ENCODE data around the gene RPTOR. TPM values are rescaled to one million over a fixed set of nuclear protein-coding genes. Genes with fewer than 3 reads are reported as not detected.

Gene RPTOR
- polyA plus RNA-seq, 1 donor from 2014 or later = 8.0 TPM

- H3K9me2 ChIP-seq (ENCODE audit: insufficient read depth, low read length) = no peaks in the 10 kb centered on the region
- no peak overlapping the region for H3K9ac ChIP-seq (ENCODE audit: low read length)
- no peaks in the 10 kb centered on the region for H3K36me3 ChIP-seq (ENCODE audit: insufficient read depth, low read length)
- H3K27ac ChIP-seq (ENCODE audit: low read length) = no peak overlapping the region
- H2AFZ ChIP-seq (ENCODE audit: low read depth, low read length) = no peak overlapping the region
- H3F3A ChIP-seq (ENCODE audit: insufficient read depth, low read length, poor library complexity, severe bottlenecking) = no peaks in the 10 kb centered on the region
- H3K4me3 ChIP-seq (ENCODE audit: low read length) = no peak overlapping the region
- H3K79me2 ChIP-seq (replicated peaks; ENCODE audit: insufficient read depth, low read length) = no peaks in the 10 kb centered on the region
- no peaks in the 10 kb centered on the region for H3K9me3 ChIP-seq (ENCODE audit: low read length)
- no peak overlapping the region for H3K4me2 ChIP-seq (ENCODE audit: low read length)
- no peaks in the 10 kb centered on the region for H4K20me1 ChIP-seq (ENCODE audit: insufficient read depth)
- no peak for TF ChIP-seq EP300 (conservative IDR thresholded peaks at IDR 0.05; ENCODE audit: poor library complexity, severe bottlenecking)
- TF ChIP-seq POLR2AphosphoS5 (IDR thresholded peaks at IDR 0.05) = no peak
- no peak for TF ChIP-seq MXI1 (conservative IDR thresholded peaks at IDR 0.05; ENCODE audit: poor library complexity, severe bottlenecking)
- no peak for TF ChIP-seq REST (IDR thresholded peaks at IDR 0.05; ENCODE audit: borderline replicate concordance)
- TF ChIP-seq CTCF (IDR thresholded peaks at IDR 0.05; ENCODE audit: poor library complexity, severe bottlenecking) = no peak
- TF ChIP-seq TAF1 (IDR thresholded peaks at IDR 0.05; ENCODE audit: low read depth) = no peak
- TF ChIP-seq SMC3 (conservative IDR thresholded peaks at IDR 0.05; ENCODE audit: poor library complexity) = no peak
- no peak for TF ChIP-seq EZH2 (IDR thresholded peaks at IDR 0.05; ENCODE audit: borderline replicate concordance, insufficient read depth, low read length, poor library complexity, severe bottlenecking)
- no peak for TF ChIP-seq RAD21 (conservative IDR thresholded peaks at IDR 0.05)
- H3K27me3 ChIP-seq (ENCODE audit: insufficient read depth, low read depth, low read length) = no peaks in the 10 kb centered on the region
Measured at GRCh38 chr17:80807882-80808281, 263.2 kb downstream of the RPTOR start.

- Histone ChIP-seq H2AFZ (ENCODE audit: low read depth, low read length) (no peak overlapping the region), H3K4me3 (ENCODE audit: low read length) (no peak overlapping the region), H3K9me2 (ENCODE audit: insufficient read depth, low read length) (no peaks in the 10 kb centered on the region), H3K79me2 (replicated peaks; ENCODE audit: insufficient read depth, low read length) (no peaks in the 10 kb centered on the region), H3F3A (ENCODE audit: insufficient read depth, low read length, poor library complexity, severe bottlenecking) (no peaks in the 10 kb centered on the region), H4K20me1 (ENCODE audit: insufficient read depth) (no peaks in the 10 kb centered on the region), H3K9ac (ENCODE audit: low read length) (no peak overlapping the region), H3K27me3 (ENCODE audit: insufficient read depth, low read depth, low read length) (no peaks in the 10 kb centered on the region), H3K4me2 (ENCODE audit: low read length) (no peak overlapping the region), H3K36me3 (ENCODE audit: insufficient read depth, low read length) (no peaks in the 10 kb centered on the region), H3K9me3 (ENCODE audit: low read length) (no peaks in the 10 kb centered on the region), H3K27ac (ENCODE audit: low read length) (no peak overlapping the region)
- TF ChIP-seq REST (IDR thresholded peaks at IDR 0.05; ENCODE audit: borderline replicate concordance) = no peak
- no peak for TF ChIP-seq TAF1 (IDR thresholded peaks at IDR 0.05; ENCODE audit: low read depth)
- no peak for TF ChIP-seq EZH2 (IDR thresholded peaks at IDR 0.05; ENCODE audit: borderline replicate concordance, insufficient read depth, low read length, poor library complexity, severe bottlenecking)
- no peak for TF ChIP-seq EP300 (conservative IDR thresholded peaks at IDR 0.05; ENCODE audit: poor library complexity, severe bottlenecking)
- no peak for TF ChIP-seq MXI1 (conservative IDR thresholded peaks at IDR 0.05; ENCODE audit: poor library complexity, severe bottlenecking)
- no peak for TF ChIP-seq POLR2AphosphoS5 (IDR thresholded peaks at IDR 0.05)
- no peak for TF ChIP-seq CTCF (IDR thresholded peaks at IDR 0.05; ENCODE audit: poor library complexity, severe bottlenecking)
Measured at GRCh38 chr17:80811181-80812105, 266.8 kb downstream of the RPTOR start.
